GM13976 (cell line): ENCODE measurements around the gene HS6ST2.
"Not testable (repeated sequence)": the region's sequence is repeated elsewhere in the genome, so short reads cannot be mapped to it uniquely, and the experiment has no call there.

Experiments used
- DNase-seq: peaks from one replicate; pipeline ENCODE4 v3.0.0; 2012; ENCODE audit warnings: low spot score
- in situ Hi-C: fragments of 300-500 bp; cut with MboI; formaldehyde crosslinking; loops from one replicate; pipeline ENCODE4 v1.12.0; 2022; ENCODE audit warnings: low sequenced_read_pairs, mixed read lengths, inconsistent platforms; ENCODE audit not compliant: unreplicated experiment
- TF ChIP-seq, protein P1 (sequence below): IDR thresholded peaks from 2 replicates; pipeline ENCODE4 v1.5.1; 2012; ENCODE audit warnings: borderline replicate concordance, mild to moderate bottlenecking; ENCODE audit not compliant: insufficient read depth; ENCODE audit errors: extremely low read depth, missing control alignments, control extremely low read depth

HS6ST2 gene

GRCh38 chrX:132986556-132986955 lies 28.1 kb upstream of the HS6ST2 start:
- TF ChIP-seq, protein P1, sequence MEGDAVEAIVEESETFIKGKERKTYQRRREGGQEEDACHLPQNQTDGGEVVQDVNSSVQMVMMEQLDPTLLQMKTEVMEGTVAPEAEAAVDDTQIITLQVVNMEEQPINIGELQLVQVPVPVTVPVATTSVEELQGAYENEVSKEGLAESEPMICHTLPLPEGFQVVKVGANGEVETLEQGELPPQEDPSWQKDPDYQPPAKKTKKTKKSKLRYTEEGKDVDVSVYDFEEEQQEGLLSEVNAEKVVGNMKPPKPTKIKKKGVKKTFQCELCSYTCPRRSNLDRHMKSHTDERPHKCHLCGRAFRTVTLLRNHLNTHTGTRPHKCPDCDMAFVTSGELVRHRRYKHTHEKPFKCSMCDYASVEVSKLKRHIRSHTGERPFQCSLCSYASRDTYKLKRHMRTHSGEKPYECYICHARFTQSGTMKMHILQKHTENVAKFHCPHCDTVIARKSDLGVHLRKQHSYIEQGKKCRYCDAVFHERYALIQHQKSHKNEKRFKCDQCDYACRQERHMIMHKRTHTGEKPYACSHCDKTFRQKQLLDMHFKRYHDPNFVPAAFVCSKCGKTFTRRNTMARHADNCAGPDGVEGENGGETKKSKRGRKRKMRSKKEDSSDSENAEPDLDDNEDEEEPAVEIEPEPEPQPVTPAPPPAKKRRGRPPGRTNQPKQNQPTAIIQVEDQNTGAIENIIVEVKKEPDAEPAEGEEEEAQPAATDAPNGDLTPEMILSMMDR: no peak
- in situ Hi-C loops: no loop called here
- no peak for DNase-seq

- TF ChIP-seq, protein P1: no peak
- in situ Hi-C loops: no loop called here
- no peak for DNase-seq
Observed at GRCh38 chrX:132984058-132984650, 25.7 kb upstream of the HS6ST2 start.

DNA sequence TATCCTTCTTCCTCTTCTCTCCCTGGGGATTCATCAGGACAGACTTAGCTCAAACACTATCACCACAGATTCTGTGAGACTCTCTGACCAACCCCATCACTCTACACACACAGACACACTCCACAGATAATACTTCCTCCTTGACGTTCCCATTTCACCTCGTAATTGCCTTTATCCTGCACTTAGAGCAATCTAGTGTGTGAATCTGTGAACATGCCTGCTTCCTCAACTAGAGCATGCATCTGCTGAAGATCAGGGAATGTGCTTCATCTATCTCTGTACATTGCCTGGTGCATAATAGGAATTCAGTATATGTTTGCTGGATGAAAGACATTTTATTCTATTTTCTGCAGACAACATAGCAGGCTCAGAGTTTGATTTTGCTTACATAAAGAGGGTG lies 25.1 kb upstream of the HS6ST2 start:
- no peak for DNase-seq
- TF ChIP-seq, protein P1: no peak
- in situ Hi-C loops: no loop called here

- in situ Hi-C loops, DNase-seq: not testable (repeated sequence)
Observed at GRCh38 chrX:132980035-132980434, 21.6 kb upstream of the HS6ST2 start.

GRCh38 chrX:132968296-132968949 lies 10.0 kb upstream of the HS6ST2 start:
- TF ChIP-seq, protein P1: no peak
- in situ Hi-C loops: loop anchor here (25.0 kb wide), 1 partner anchor 94 kb away; no protein-coding TSS in a partner anchor
- DNase-seq: no peak

- no peak for DNase-seq
- TF ChIP-seq, protein P1: no peak
- in situ Hi-C loops: loop anchor here (25.0 kb wide), 1 partner anchor 95 kb away; no protein-coding TSS in a partner anchor
Observed at GRCh38 chrX:132967049-132967448, 8.6 kb upstream of the HS6ST2 start.

- in situ Hi-C loops: loop anchor here (25.0 kb wide), 1 partner anchor 97 kb away; no protein-coding TSS in a partner anchor
- no peak for DNase-seq
- TF ChIP-seq, protein P1: no peak
Observed at GRCh38 chrX:132965461-132965860, 7.0 kb upstream of the HS6ST2 start.
